HG03103 (cell line): ENCODE measurements around the gene BAG5.

ENCODE experiments used
- ATAC-seq: cut with Tn5 transposase; IDR thresholded peaks from one replicate; pipeline ENCODE4 v1.9.1; 2021; ENCODE audit warnings: low read depth; ENCODE audit not compliant: unreplicated experiment

Gene BAG5

GRCh38 chr14:103568952-103569351 lies 6.5 kb upstream of the BAG5 start:
- no peak for ATAC-seq

- ATAC-seq: no peak
Measured at GRCh38 chr14:103563844-103564505, 1.5 kb upstream of the BAG5 start.

GRCh38 chr14:103563226-103563620 lies 766 bp upstream of the BAG5 start:
- peak; percentile 18 for ATAC-seq

GRCh38 chr14:103562179-103562428 lies 353 bp downstream of the BAG5 start:
- peak; percentile 23 for ATAC-seq

DNA sequence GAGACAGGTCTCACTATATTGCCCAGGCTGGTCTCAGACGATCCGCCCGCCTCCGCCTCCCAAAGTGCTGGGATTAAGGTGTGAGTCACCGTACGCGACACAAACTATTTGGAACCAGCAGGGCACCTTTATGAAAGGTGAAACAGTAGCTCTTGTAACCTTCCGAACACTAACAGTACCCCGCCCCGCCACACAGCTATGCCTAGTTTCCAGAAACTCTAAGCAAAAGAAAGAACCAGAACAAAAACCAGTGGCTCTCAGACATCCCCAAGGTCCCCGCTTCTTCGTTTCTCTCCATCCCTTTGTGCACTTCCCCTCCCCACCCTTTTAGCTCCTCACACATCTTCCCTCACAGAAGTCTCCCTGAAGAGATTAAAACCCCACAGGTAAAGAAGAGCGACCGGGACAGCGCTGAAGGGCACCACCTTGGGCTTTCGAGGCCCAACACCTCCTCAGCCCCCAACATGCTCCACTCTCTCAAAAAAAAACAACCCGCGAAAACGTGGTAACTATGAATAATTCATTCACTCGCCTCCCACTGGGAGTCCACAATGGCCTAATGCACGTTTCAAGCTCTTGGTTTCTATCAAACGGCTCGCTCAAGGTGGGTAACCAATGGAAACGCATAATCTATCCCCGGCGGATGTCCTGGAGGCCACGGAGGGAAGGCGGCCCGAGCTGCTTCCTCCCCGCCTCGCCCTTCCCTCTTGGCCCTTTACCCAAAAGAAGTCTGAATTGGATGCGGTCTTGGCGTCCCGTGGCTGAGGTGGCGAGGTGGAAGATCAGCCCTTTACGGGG lies 877 bp downstream of the BAG5 start:
- peak; percentile 24 for ATAC-seq

DNA sequence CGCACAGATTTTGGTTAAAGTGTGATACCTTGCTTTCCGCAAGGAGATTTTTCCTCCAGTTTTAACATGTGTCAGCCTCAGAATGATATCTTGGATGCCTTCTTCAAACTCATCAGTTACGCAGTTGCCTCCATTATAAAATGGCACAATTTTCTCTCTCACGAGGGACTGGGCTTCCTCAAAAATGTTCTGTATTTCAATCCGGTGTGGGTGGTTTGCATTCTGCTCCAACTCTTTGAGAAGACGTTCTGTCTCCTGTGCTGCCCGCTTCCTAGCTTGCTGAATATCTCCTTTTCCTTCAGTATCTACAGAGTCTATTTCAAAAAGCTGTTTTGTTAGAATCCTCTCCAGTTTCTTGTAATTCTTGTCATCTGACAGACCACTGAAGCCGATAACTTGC lies 1.8 kb downstream of the BAG5 start:
- ATAC-seq: no peak

DNA sequence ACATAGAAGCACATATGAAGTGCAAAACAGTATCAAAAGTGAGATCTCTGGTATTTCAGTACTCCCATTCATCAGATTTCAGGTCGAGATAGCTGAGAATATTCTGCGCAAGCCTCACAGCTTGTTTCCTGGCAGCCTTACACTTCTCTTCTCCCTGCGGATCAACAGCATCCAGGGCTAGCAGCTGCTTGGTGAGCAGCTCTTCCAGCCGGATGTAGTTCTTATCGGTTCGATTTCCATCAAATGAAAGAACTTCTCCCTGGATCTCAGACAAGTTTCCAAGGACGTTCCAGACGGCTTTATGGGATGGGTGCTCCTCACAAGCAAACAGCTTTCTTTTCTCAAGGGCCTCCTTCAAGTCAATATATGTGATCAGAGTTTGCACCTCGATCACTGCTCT lies 2.7 kb downstream of the BAG5 start:
- no peak for ATAC-seq

GRCh38 chr14:103558071-103558882 lies 4.2 kb downstream of the BAG5 start:
- ATAC-seq: no peak

- ATAC-seq: no peak
Measured at GRCh38 chr14:103556946-103557758, 5.3 kb downstream of the BAG5 start.

GRCh38 chr14:103555559-103556337 lies 6.7 kb downstream of the BAG5 start:
- no peak for ATAC-seq

DNA sequence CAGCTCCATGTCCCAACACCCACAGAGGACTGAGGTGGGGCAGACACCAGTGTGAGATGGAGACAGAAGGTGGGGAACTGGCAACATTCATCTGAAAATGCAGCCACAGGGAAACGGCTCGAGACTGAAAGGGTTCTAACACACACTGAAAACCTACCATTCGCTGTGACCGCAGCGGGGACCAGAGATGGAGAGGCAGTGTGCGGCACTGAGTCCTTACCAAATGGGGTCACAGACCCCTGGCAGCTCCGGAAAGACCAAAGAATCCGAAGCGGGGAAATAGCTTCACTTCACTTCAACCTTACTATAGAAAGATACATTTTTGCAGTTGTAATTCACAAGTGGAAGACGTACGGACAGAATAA lies 9.6 kb downstream of the BAG5 start:
- ATAC-seq: no peak

DNA sequence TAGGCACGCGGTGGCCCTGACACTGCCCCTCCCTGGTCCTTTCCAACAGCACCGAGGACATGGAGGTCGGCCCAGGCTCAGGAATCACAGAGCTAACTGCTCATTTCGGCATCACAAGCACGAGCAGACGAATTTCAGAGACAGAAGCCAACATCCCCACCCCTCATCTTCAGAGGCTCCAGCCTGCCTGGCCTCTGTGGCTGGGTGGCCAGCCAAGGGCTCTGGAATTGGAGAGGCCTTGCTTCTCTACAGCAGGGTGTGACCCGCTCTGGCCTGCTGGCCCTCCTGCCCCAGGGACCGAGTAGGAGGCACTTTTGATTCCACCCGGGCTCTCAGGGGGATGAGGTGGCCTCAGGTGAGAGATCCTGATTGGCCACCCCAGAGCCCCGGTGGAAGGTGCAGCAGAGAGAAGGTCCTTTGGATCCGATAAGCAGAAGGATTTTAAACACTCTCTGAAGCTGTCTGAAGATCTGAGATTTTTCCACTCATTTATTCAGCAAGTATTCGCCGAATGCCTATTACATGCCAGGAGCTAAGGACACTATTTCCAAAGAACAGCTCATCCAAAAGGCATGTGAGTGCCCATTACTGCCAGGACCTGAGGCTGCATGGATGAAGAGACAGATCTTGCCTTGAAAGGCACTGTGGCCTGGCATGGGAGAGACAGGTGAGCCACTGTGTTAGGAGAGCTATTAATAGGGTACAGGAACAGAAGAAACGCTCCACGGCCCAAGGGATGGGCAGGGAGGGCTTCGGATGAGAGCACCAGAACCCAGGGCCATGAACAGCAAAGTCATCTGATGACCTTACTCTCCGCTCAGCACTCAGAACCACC lies 10.2 kb downstream of the BAG5 start:
- ATAC-seq: no peak

GRCh38 chr14:103551338-103551762 lies 11.1 kb downstream of the BAG5 start:
- no peak for ATAC-seq

GRCh38 chr14:103550451-103551337 lies 11.8 kb downstream of the BAG5 start:
- no peak for ATAC-seq

GRCh38 chr14:103549361-103550311 lies 12.8 kb downstream of the BAG5 start:
- no peak for ATAC-seq

GRCh38 chr14:103548463-103549351 lies 13.8 kb downstream of the BAG5 start:
- ATAC-seq: no peak
